ENCODE results near the gene CCL3.

GRCh38 chr17:36049643-36050042, 40.3 kb downstream of the CCL3 start:
- TF ChIP-seq ESRRG (CRISPR knock-in tag; IDR thresholded peaks at IDR 0.05): no peak
- no peak for TF ChIP-seq ZFP3 (CRISPR knock-in tag; IDR thresholded peaks at IDR 0.05)
- no peak for TF ChIP-seq PATZ1 (CRISPR knock-in tag; IDR thresholded peaks at IDR 0.05; ENCODE audit: borderline replicate concordance)
- TF ChIP-seq CREB5 (CRISPR knock-in tag; IDR thresholded peaks at IDR 0.05; ENCODE audit: low read depth): no peak
- TF ChIP-seq RARB (CRISPR knock-in tag; IDR thresholded peaks at IDR 0.05): no peak
- no peak for TF ChIP-seq ARNTL (CRISPR knock-in tag; IDR thresholded peaks at IDR 0.05; ENCODE audit: borderline replicate concordance, low read depth)
- TF ChIP-seq PPARA (CRISPR knock-in tag; IDR thresholded peaks at IDR 0.05; ENCODE audit: borderline replicate concordance): no peak
- TF ChIP-seq TOX (CRISPR knock-in tag; IDR thresholded peaks at IDR 0.05; ENCODE audit: borderline replicate concordance): no peak
